Adrenal gland (tissue), 5 donors: Measurements from ENCODE around the gene SPAG17.

ENCODE experiments used
- CTCF ChIP-seq, 6 experiments: fragments of 450-650 bp in 4 of 6; fragments of 200-600 bp in 2 of 6; sonication (generic) in 1 of 6; IDR thresholded peaks; 1 replicate in 5 of 6; 2 replicates in 1 of 6; pipeline versions ENCODE4 v1.5.1 to v1.8.0; 2016 to 2021; ENCODE audit warnings: antibody characterized with exemption in 6 of 6, mild to moderate bottlenecking in 2 of 6, moderate library complexity in 1 of 6
- POLR2A ChIP-seq, 2 donors: fragments of 450-650 bp; IDR thresholded peaks; one replicate each; pipeline ENCODE4 v1.6.1; 2017; ENCODE audit warnings: antibody characterized with exemption in 2 of 2, mild to moderate bottlenecking in 2 of 2, moderate library complexity in 1 of 2
- donor health status: DM: no; HTN: no; CAD: no.

DNA sequence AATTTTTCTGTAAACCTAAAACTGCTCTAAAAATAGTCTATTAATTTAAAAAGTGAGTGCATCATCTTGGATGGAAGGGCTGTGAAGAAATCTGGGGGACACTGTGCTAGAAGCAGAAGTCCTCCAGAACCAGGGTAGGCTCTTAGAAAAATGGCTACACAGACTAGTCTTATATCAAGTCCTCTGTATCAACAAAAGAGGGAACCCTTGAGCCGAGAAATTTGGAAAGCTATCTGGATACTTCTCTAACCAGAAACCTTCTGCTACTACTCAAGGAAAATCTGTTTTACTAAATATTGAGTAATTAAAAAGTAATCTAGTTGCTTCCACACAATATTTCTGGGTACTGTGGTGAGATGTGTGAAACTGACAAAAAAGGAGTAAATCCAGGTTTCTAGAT lies 163.4 kb downstream of the SPAG17 start:
- TF ChIP-seq CTCF (IDR thresholded peaks at IDR 0.05) (no peak), POLR2A (IDR thresholded peaks at IDR 0.05) (no peak)
